Measurements from ENCODE around the gene GPR32. TPM values are rescaled to one million over a fixed set of nuclear protein-coding genes. Genes with fewer than 3 reads are reported as not detected.
A peak's percentile ranks its signal among the peaks of the same experiment; 100 is the strongest.

Gene GPR32
- polyA plus RNA-seq, 3 donors, result not detected

DNA sequence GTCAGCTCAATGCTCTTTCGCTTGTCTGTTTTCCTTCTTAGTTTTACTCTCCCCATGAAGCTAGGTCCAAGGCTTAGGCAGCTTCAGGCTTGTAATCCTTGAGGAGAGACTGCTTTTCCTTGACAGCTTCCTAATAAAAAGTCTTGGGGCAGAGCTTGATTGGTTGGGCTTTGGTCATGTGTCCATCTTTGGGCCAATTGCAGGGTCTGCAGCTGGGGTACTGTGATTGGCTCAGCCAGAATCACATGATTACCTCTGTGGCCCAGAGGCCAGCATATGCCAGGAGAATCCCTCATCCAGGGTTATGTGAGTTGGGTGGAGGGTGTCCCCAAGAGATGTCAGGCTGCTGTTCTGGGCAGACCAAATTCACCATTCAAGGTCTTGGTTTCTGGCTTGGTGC is 45.2 kb downstream of the GPR32 start:
- Mint-ChIP-seq H3K27ac (no peak overlapping the region), H3K9me3 (peaks cover 3 to 21% (median 12%) of the 10 kb centered on the region in 7 donors), H3K4me1 (peaks cover 21% of the 10 kb centered on the region), H3K4me3 (peak overlapping the region in 1 of 2 donors; percentile 44), H3K27me3 (ENCODE audit: low read depth in 3 of 3) (peaks cover 56 to 71% (median 62%) of the 10 kb centered on the region in 3 donors), H3K36me3 (peaks cover 0 to 3% of the 10 kb centered on the region in 2 donors)
- TF ChIP-seq, protein P1, sequence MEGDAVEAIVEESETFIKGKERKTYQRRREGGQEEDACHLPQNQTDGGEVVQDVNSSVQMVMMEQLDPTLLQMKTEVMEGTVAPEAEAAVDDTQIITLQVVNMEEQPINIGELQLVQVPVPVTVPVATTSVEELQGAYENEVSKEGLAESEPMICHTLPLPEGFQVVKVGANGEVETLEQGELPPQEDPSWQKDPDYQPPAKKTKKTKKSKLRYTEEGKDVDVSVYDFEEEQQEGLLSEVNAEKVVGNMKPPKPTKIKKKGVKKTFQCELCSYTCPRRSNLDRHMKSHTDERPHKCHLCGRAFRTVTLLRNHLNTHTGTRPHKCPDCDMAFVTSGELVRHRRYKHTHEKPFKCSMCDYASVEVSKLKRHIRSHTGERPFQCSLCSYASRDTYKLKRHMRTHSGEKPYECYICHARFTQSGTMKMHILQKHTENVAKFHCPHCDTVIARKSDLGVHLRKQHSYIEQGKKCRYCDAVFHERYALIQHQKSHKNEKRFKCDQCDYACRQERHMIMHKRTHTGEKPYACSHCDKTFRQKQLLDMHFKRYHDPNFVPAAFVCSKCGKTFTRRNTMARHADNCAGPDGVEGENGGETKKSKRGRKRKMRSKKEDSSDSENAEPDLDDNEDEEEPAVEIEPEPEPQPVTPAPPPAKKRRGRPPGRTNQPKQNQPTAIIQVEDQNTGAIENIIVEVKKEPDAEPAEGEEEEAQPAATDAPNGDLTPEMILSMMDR (IDR thresholded peaks at IDR 0.05), result no peak
- Histone ChIP-seq H4K20me1 (ENCODE audit: insufficient read depth, low read length) (no peaks in the 10 kb centered on the region), H3K4me1 (ENCODE audit: control insufficient read depth in 1 of 2, insufficient read depth in 2 of 2, low read length in 2 of 2) (peaks cover 14 to 16% of the 10 kb centered on the region in 2 donors), H2AFZ (ENCODE audit: insufficient read depth, low read depth, low read length, poor library complexity, severe bottlenecking) (no peak overlapping the region), H3K4me3 (replicated peaks in 1 of 3; ENCODE audit: low read depth in 2 of 3, low read length in 3 of 3) (no peak overlapping the region), H3K27ac (ENCODE audit: low read depth in 1 of 2, low read length in 2 of 2) (no peak overlapping the region), H3K27me3 (ENCODE audit: control insufficient read depth in 2 of 2, insufficient read depth in 2 of 2, low read length in 2 of 2) (peaks cover 0 to 43% of the 10 kb centered on the region in 2 donors), H3K9me3 (replicated peaks in 1 of 2; ENCODE audit: control insufficient read depth in 1 of 2, insufficient read depth in 1 of 2, low read length in 2 of 2) (peaks cover 5 to 6% of the 10 kb centered on the region in 2 donors), H3K4me2 (replicated peaks; ENCODE audit: extremely low read depth, low read length, poor library complexity, severe bottlenecking) (no peak overlapping the region), H3K9ac (ENCODE audit: insufficient read depth, low read length, poor library complexity, severe bottlenecking) (no peak overlapping the region), H3K79me2 (ENCODE audit: insufficient read depth, low read length) (no peaks in the 10 kb centered on the region), H3K36me3 (replicated peaks in 1 of 2; ENCODE audit: control insufficient read depth in 1 of 2, insufficient read depth in 2 of 2, low read length in 2 of 2) (no peaks in the 10 kb centered on the region)
- no peak for DNase-seq
- intact Hi-C loops (cut with micrococcal nuclease), result no loop called here
- no CpG with 5 or more reads among the region's 1 CpG for WGBS (ENCODE audit: insufficient coverage)

DNA sequence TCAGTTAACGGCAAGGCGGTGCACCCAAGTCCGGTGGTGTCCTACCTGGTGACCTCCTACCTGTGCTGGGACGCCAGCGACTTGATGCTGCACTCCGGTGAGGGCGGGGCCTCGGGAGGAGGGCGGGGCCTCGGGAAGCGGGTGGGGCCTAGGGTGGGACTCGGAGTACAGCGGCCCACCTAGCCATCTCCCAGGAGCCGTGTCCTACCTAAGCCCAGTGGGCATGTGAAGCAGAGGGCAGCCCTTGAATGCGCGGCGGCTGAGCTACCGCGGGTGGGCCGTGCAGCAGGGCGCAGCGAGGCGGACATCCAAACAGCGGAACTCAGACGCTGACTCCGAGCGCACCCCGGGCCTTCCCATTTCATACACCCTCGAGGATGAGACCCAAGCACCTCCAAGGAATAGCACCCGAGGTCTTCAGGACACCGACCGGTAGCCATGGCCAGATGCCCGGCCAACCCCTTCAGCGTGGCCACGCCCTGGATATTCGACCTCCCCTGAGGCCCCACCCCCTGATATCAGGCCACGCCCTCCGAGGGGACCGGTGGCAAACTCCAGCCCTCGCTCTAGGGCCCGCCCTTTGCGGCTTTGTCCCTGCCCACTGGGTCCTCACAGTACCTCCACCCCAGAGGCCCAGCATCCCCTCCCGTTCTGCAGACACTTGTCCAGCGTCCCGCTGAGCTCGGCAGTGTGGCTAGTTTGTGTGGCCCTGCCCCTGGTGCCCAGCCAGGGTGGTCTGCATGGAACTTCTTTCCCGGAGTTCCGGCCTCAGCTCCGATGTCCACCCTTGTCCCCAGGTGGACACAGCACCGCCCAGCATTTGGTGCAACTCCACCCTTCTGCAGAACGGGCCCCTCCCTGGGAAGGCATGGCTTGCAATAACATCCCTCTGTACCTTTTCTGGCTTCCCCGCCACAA is 47.9 kb downstream of the GPR32 start:
- TF ChIP-seq, protein P1 (IDR thresholded peaks at IDR 0.05), result no peak
- peak overlapping the region; percentile 83 for H3K4me2 ChIP-seq (replicated peaks; ENCODE audit: extremely low read depth, low read length, poor library complexity, severe bottlenecking)
- Mint-ChIP-seq H3K27me3 (ENCODE audit: low read depth in 3 of 3) (peaks cover 77 to 83% (median 81%) of the 10 kb centered on the region in 3 donors), H3K4me1 (peaks cover 29% of the 10 kb centered on the region), H3K27ac (peak overlapping the region in 1 of 7 donors; percentile 52), H3K4me3 (peak overlapping the region; percentile 76 to 92), H3K9me3 (peaks cover 3 to 21% (median 14%) of the 10 kb centered on the region in 7 donors), H3K36me3 (peaks cover 0 to 3% of the 10 kb centered on the region in 2 donors)
- DNase-seq, result peak; percentile 19 to 27 (median 25)
- no peak overlapping the region for H3K27ac ChIP-seq (ENCODE audit: low read depth in 1 of 2, low read length in 2 of 2)
- H3K9me3 ChIP-seq (replicated peaks in 1 of 2; ENCODE audit: control insufficient read depth in 1 of 2, insufficient read depth in 1 of 2, low read length in 2 of 2), result peaks cover 5 to 6% of the 10 kb centered on the region in 2 donors
- intact Hi-C loops (cut with micrococcal nuclease), result no loop called here
- H3K79me2 ChIP-seq (ENCODE audit: insufficient read depth, low read length), result no peaks in the 10 kb centered on the region
- WGBS (ENCODE audit: insufficient coverage), result 5% methylated on average over 51 of the region's 52 CpGs
- peak overlapping the region; percentile 36 to 76 (median 36) for H3K4me3 ChIP-seq (replicated peaks in 1 of 3; ENCODE audit: low read depth in 2 of 3, low read length in 3 of 3)
- peaks cover 21 to 27% of the 10 kb centered on the region in 2 donors for H3K4me1 ChIP-seq (ENCODE audit: control insufficient read depth in 1 of 2, insufficient read depth in 2 of 2, low read length in 2 of 2)
- H3K27me3 ChIP-seq (ENCODE audit: control insufficient read depth in 2 of 2, insufficient read depth in 2 of 2, low read length in 2 of 2), result peaks cover 0 to 56% of the 10 kb centered on the region in 2 donors
- no peaks in the 10 kb centered on the region for H4K20me1 ChIP-seq (ENCODE audit: insufficient read depth, low read length)
- H3K9ac ChIP-seq (ENCODE audit: insufficient read depth, low read length, poor library complexity, severe bottlenecking), result peak overlapping the region; percentile 59
- H3K36me3 ChIP-seq (replicated peaks in 1 of 2; ENCODE audit: control insufficient read depth in 1 of 2, insufficient read depth in 2 of 2, low read length in 2 of 2), result no peaks in the 10 kb centered on the region
- peak overlapping the region; percentile 91 for H2AFZ ChIP-seq (ENCODE audit: insufficient read depth, low read depth, low read length, poor library complexity, severe bottlenecking)

All from CD14-positive monocyte (primary cell).